Measurements from ENCODE around the gene DENND4B.

The DENND4B gene

DNA sequence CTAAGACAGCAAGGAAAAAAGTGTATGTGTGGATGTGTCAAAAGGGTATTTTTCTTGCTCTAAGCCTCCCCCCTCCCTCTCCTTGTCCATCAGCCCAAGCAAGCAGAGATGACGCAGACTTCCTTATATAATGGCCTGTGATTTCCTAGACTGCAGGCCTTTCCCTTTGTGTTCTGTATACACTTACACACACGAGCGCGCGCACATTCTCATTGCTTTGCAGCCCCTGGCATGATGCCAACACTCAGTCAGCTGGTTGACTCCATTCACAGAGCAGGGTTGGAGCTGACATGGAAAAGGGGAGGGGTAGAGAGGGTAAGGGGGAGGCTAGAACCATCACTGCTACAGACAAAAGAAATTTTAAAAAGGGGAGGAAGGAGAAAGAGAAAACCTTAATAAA is 65.6 kb downstream of the DENND4B start:
- DNase-seq: peak; percentile 99

DNA sequence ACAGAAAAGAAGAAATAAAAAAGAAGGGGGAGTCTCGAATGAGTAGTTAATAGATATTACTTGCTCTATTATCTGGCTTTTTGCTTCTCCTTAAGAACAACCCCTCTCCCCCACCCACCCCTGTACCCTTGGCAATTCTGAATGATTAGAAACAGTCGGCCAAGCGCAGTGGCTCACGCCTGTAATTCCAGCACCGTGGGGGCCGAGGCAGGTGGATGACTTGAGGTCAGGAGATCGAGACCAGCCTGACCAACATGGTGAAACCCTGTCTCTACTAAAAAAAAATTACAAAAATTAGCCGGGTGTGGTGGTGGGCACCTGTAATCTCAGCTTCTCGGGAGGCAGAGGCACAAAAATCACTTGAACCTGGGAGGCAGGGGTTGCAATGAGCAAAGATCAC is 66.5 kb downstream of the DENND4B start:
- DNase-seq: no peak
